ENCODE data around the gene FGF18.
"Not testable (repeated sequence)": the region's sequence is repeated elsewhere in the genome, so short reads cannot be mapped to it uniquely, and the experiment has no call there.

FGF18 gene

DNA sequence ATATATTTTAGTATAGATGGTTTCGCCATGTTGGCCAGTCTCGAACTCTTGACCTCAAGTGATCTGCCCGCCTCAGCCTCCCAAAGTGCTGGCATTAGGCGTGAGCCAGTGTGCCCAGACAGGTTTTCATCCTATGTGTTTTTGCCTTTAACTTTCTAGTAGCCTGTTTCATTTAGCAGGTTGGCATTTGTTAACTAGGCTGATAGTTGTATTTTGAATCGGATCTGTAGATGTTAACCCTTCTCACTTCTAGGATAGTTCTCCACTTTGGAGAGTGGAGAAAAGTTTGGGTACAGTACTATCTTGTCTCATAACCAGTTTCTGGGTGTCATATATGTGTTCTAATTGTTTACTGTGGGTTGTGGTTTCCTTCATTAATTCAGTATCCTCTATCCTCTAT lies 7.3 kb upstream of the FGF18 start:
- no peak for TF ChIP-seq ZNF274 (IDR thresholded peaks at IDR 0.05; ENCODE audit: low read depth, low read length)

GRCh38 chr5:171413153-171413910 lies 6.1 kb upstream of the FGF18 start:
- no peak overlapping the region for H3K4me3 ChIP-seq (ENCODE audit: low read length)
- no peak for TF ChIP-seq ZNF274 (IDR thresholded peaks at IDR 0.05; ENCODE audit: low read depth, low read length)

More for the DNA sequence above, 7.3 kb upstream of the FGF18 start:
- no peak overlapping the region for H3K4me3 ChIP-seq (ENCODE audit: low read length)

DNA sequence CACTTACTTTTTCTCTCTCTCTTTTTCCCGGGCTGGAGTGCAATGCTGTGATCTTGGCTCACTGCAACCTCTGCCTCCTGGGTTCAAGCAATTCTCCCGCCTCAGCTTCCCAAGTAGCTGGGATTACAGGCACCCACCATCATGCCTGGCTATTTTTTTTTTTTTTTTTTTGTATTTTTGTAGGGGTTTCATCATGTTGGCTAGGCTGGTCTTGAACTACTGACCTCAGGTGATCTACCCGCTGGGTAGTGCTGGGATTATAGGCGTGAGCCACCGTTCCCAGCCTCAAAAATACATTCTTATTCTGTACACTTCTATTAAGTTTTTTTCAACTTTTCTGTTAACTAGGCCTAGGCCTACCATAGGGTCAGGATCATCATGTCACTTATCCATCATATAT lies 5.5 kb upstream of the FGF18 start:
- H3K4me3 ChIP-seq (ENCODE audit: low read length), result not testable (repeated sequence)

DNA sequence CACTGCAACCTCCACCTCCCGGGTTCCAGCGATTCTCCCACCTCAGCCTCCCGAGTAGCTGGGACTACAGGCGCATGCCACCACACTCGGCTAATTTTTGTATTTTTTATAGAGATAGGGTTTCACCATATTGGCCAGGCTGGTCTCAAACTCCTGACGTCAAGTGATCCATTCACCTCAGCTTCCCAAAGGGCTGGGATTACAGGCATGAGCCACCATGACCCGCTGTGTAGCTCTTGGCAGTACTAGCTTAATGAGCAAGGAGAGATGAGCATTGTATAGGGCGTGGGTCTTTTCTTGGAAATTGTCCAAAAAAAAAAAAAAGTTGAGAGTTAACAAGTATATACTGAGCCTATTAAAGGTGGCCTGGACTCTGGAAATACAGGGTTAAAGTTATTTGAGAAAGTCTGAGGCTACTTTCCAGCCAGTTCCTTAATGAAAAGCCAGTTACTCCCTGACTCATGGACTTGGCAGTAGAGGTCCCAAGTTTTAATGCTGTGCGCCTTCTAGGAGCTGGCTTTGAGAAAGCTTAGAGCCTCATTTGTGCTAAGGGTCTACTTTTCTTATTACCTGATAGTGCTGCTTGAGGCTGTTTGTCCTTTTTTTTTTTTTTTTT lies 4.2 kb upstream of the FGF18 start:
- no peak overlapping the region for H3K4me3 ChIP-seq (ENCODE audit: low read length)
- TF ChIP-seq ZNF274 (IDR thresholded peaks at IDR 0.05; ENCODE audit: low read depth, low read length), result no peak

GRCh38 chr5:171416160-171417049 lies 3.0 kb upstream of the FGF18 start:
- H3K4me3 ChIP-seq (ENCODE audit: low read length), result no peak overlapping the region
- no peak for TF ChIP-seq ZNF274 (IDR thresholded peaks at IDR 0.05; ENCODE audit: low read depth, low read length)

DNA sequence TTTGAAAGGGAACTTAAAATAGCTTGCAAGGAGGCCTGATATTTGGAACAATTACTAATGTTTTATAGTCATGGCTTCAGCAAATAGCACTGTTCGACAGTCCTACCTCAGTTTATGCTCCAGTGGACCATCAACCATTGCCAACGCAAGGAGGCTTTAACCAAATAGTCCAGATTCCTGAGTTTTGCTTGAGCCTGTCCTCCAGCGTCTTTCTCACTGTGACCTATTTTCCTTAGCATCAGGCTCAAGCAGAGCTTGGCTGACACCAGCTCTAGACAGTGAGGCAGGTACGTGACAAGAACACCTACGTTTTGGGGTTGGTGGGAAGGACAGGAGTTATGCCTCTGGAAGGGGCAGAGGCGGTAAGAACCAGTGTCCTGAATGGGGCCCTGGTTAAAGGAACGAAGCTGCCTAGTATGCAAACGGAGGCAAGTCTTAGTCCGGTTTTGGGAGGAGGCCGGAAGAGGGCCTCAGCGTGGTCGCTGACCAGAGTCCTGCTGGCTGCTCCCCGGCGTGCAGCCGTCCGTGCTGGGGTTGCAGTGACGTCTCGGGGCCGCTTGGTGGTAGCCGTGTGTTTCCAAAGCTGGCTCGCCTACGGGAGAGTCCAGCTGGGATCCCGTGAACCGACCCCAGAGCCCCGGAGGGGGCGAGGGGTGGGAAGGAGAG lies 998 bp upstream of the FGF18 start:
- TF ChIP-seq ZNF274 (IDR thresholded peaks at IDR 0.05; ENCODE audit: low read depth, low read length), result no peak
- H3K4me3 ChIP-seq (ENCODE audit: low read length), result peak overlapping the region; percentile 1; the same call in 1 of the 2 replicates

- peak overlapping the region; percentile 36; the same call in 1 of the 2 replicates for H3K4me3 ChIP-seq (ENCODE audit: low read length)
- TF ChIP-seq ZNF274 (IDR thresholded peaks at IDR 0.05; ENCODE audit: low read depth, low read length), result no peak
Observed at GRCh38 chr5:171419688-171420430, 412 bp downstream of the FGF18 start.

DNA sequence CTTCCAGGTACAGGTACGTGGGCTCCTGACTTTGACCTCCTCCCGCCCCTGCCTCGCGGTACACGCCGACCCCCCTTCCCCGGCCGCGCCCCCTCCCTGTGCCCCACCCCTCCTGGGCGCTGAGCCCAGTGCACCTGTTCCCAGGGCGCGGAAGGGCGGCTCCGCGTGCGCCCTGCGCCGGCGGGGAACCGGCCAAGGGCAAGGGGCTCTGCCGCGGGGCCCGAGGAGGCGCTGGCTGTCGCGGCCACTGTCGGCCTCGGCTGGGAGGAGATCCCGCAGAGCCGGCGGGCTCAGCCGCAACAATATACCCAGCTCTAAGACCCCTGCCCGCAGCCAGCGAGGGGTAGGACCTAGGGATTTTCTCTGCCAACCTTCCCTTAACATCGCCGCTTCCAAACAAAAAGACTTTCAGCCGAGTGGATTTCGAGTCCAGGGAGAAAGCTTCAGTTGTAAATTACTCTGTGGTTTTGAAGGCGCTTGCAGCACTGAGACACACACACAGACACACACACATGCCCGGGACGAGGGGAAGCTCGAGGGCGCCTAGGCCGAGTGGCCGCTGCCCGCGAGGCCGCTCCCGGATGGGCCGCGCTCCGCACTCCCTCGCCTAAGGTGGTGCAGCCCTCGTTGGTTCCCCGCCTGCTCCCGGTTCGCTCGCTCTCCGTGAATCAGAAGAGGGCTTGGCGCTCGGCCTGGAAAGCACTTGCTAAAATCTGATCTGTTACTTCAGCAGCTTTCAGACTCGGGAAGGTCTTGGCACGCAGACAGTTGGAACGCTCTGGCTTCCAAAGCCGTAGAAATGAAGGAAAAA lies 1.2 kb downstream of the FGF18 start:
- TF ChIP-seq ZNF274 (IDR thresholded peaks at IDR 0.05; ENCODE audit: low read depth, low read length), result no peak
- H3K4me3 ChIP-seq (ENCODE audit: low read length), result no peak overlapping the region; the same call in 1 of the 2 replicates

DNA sequence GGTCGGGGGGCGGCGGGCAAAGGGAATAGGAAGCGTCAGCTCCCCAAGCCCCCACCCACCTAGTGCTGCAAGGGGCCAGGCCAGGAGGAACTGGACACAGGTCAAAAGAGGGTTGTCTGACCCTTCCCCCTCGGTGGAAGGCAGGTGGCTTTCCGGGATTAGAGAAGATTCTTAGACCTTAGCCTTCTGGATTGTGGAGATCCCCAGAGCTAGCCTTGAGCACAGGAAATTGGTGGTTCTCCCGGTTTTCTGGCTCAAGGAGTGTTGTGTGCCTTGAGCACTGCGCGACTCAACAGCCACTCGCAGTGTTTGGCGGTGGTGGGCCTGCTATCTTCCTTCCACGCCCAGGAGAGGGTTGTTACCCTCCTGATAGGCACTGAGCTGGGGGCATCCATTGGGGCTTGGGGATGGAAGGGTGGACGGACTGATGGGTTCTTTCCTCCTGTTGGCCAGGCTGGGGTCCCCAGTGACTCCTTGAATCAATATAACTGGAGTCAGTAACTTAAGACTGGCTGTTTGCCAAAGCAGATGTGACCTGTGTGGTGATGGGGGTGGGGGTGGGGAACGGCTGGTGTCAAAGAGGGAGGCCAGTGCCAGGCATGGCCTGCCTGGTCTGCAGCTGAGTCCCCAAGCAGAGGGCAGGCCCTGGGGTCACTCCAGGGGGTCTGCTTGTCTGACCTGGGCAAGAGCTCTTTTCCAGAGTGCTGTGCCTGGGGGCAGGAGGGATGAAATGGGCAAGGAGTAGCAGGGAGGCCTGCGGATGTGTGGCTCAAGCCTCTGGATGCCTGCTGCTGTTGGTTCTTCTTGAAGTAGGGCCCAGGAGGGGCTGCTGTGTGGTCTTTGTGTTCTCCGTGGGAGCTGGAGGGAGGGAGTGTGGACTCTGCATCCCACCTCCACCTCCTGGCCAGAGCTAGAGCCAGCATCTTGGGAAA lies 2.1 kb downstream of the FGF18 start:
- no peak for TF ChIP-seq ZNF274 (IDR thresholded peaks at IDR 0.05; ENCODE audit: low read depth, low read length)
- H3K4me3 ChIP-seq (ENCODE audit: low read length), result no peak overlapping the region

DNA sequence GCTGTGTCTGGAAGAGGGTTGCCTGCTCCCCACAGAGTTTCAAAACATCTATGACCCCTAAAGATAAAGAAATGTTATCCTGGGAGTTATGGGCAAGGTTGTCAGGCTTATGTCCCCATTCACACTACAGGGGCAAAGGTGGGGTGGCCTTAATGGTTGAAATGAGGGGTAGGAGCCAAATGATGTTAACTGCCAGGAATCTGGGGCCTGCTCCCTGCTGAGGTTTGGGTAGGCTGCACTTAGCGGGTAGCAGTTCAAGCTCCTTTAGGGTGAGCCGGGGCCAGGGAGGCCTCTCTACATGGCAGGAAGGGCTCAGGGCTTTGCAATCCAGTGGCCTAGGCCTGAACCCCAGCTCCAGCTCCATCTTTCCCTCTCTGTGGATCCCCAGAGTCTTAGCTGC lies 3.0 kb downstream of the FGF18 start:
- H3K4me3 ChIP-seq (ENCODE audit: low read length), result no peak overlapping the region
- TF ChIP-seq ZNF274 (IDR thresholded peaks at IDR 0.05; ENCODE audit: low read depth, low read length), result no peak

- TF ChIP-seq ZNF274 (IDR thresholded peaks at IDR 0.05; ENCODE audit: low read depth, low read length), result no peak
- H3K4me3 ChIP-seq (ENCODE audit: low read length), result no peak overlapping the region
Observed at GRCh38 chr5:171422902-171423663, 3.6 kb downstream of the FGF18 start.
